OCI-LY1 (cell line): Measurements from ENCODE around the gene FUT9.
"Not testable (repeated sequence)": the region's sequence is repeated elsewhere in the genome, so short reads cannot be mapped to it uniquely, and the experiment has no call there.

Experiments
- EZH2 ChIP-seq: fragments of 200-600 bp; sonication (generic), shearing (Covaris generic); IDR thresholded peaks from 2 replicates; pipeline ENCODE4 v1.8.0; 2017; ENCODE audit warnings: borderline replicate concordance, mixed run types, mild to moderate bottlenecking, antibody characterized with exemption, low read length, moderate library complexity, mixed read lengths
- TF ChIP-seq, protein P1 (sequence below): fragments of 200-600 bp; sonication (generic), shearing (Covaris generic); IDR thresholded peaks from 2 replicates; pipeline ENCODE4 v1.5.1; 2017; ENCODE audit warnings: mild to moderate bottlenecking, antibody characterized with exemption, low read length, moderate library complexity, mixed read lengths

- TF ChIP-seq, protein P1, sequence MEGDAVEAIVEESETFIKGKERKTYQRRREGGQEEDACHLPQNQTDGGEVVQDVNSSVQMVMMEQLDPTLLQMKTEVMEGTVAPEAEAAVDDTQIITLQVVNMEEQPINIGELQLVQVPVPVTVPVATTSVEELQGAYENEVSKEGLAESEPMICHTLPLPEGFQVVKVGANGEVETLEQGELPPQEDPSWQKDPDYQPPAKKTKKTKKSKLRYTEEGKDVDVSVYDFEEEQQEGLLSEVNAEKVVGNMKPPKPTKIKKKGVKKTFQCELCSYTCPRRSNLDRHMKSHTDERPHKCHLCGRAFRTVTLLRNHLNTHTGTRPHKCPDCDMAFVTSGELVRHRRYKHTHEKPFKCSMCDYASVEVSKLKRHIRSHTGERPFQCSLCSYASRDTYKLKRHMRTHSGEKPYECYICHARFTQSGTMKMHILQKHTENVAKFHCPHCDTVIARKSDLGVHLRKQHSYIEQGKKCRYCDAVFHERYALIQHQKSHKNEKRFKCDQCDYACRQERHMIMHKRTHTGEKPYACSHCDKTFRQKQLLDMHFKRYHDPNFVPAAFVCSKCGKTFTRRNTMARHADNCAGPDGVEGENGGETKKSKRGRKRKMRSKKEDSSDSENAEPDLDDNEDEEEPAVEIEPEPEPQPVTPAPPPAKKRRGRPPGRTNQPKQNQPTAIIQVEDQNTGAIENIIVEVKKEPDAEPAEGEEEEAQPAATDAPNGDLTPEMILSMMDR = not testable (repeated sequence)
- not testable (repeated sequence) for TF ChIP-seq EZH2
Observed at GRCh38 chr6:96260787-96261430, 245.1 kb downstream of the FUT9 start.
